Skeletal muscle cell (primary cell): ENCODE data around the gene CIRBP.

Source experiments
- DNase-seq: peaks from one replicate; pipeline ENCODE4 v3.0.0-alpha.2; 2010; ENCODE audit warnings: low read depth
- H3K4me3 ChIP-seq: 2 replicates; pipeline ENCODE4 v1.5.1; 2011; ENCODE audit warnings: low read depth, mild to moderate bottlenecking, control low read depth, low read length, moderate library complexity

The CIRBP gene

GRCh38 chr19:1274852-1275259 is 5.7 kb downstream of the CIRBP start:
- DNase-seq: no peak
- H3K4me3 ChIP-seq: peak overlapping the region; percentile 75

GRCh38 chr19:1275260-1275975 is 6.3 kb downstream of the CIRBP start, which contains the start of gene FAM174C:
TSS of gene FAM174C (plus strand) at chr19:1275530. CDS start at chr19:1275550, 20 bp downstream.
- H3K4me3 ChIP-seq: peak within 1 kb of the TSS; percentile 75
- DNase-seq: peak; percentile 92

- DNase-seq: no peak
- H3K4me3 ChIP-seq: peak overlapping the region; percentile 75
These were observed 7.0 kb downstream of the CIRBP start for GRCh38 chr19:1275976-1276627.

GRCh38 chr19:1276628-1277022 is 7.5 kb downstream of the CIRBP start:
- H3K4me3 ChIP-seq: peak overlapping the region; percentile 75
- no peak for DNase-seq

- no peak overlapping the region for H3K4me3 ChIP-seq
- DNase-seq: no peak
These were observed 7.9 kb downstream of the CIRBP start for GRCh38 chr19:1277061-1277460.

- no peak overlapping the region for H3K4me3 ChIP-seq
- no peak for DNase-seq
These were observed 8.9 kb downstream of the CIRBP start for GRCh38 chr19:1278074-1278473.

GRCh38 chr19:1278713-1279660 is 9.9 kb downstream of the CIRBP start:
- H3K4me3 ChIP-seq: no peak overlapping the region
- DNase-seq: no peak

GRCh38 chr19:1279782-1280341 is 10.7 kb downstream of the CIRBP start:
- no peak for DNase-seq
- H3K4me3 ChIP-seq: no peak overlapping the region

GRCh38 chr19:1280636-1281568 is 11.8 kb downstream of the CIRBP start:
- H3K4me3 ChIP-seq: no peak overlapping the region
- DNase-seq: no peak

- no peak for DNase-seq
- no peak overlapping the region for H3K4me3 ChIP-seq
These were observed 12.6 kb downstream of the CIRBP start for GRCh38 chr19:1281569-1282287.

GRCh38 chr19:1282588-1283206 is 13.6 kb downstream of the CIRBP start:
- no peak for DNase-seq
- H3K4me3 ChIP-seq: no peak overlapping the region

GRCh38 chr19:1283207-1283916 is 14.2 kb downstream of the CIRBP start:
- H3K4me3 ChIP-seq: no peak overlapping the region
- no peak for DNase-seq

GRCh38 chr19:1283917-1284292 is 14.8 kb downstream of the CIRBP start:
- H3K4me3 ChIP-seq: no peak overlapping the region
- DNase-seq: no peak

- H3K4me3 ChIP-seq: no peak overlapping the region
- no peak for DNase-seq
These were observed 15.3 kb downstream of the CIRBP start for GRCh38 chr19:1284293-1284978.

GRCh38 chr19:1284979-1285736 is 16.0 kb downstream of the CIRBP start:
- H3K4me3 ChIP-seq: no peak overlapping the region
- DNase-seq: no peak
